Endodermal cell (in vitro differentiated cells): ENCODE results near the gene LAMTOR1. TPM values are rescaled to one million over a fixed set of nuclear protein-coding genes. Genes with fewer than 3 reads are reported as not detected.
A peak's percentile ranks its signal among the peaks of the same experiment; 100 is the strongest.

ENCODE experiments used
- DNase-seq: peaks from one replicate; pipeline ENCODE4 v3.0.0-alpha.2; 2017
- H3K27ac ChIP-seq: 2 replicates; pipeline ENCODE4 v1.5.1; 2013; ENCODE audit warnings: mild to moderate bottlenecking, low read depth, low read length, moderate library complexity
- H3K27me3 ChIP-seq: 2 replicates; pipeline ENCODE4 v1.6.1; 2013; ENCODE audit warnings: mild to moderate bottlenecking, low read length, moderate library complexity; ENCODE audit not compliant: insufficient read depth, control insufficient read depth, poor library complexity, severe bottlenecking
- H3K36me3 ChIP-seq: 2 replicates; pipeline ENCODE4 v1.7.0; 2013; ENCODE audit warnings: mild to moderate bottlenecking, low read length, moderate library complexity; ENCODE audit not compliant: control insufficient read depth, insufficient read depth
- H3K4me1 ChIP-seq: one replicate; pipeline ENCODE4 v1.7.0; 2013; ENCODE audit warnings: low read length; ENCODE audit not compliant: control insufficient read depth, insufficient read depth
- H3K4me3 ChIP-seq: 2 replicates; pipeline ENCODE4 v1.5.1; 2013; ENCODE audit warnings: mild to moderate bottlenecking, low read length, moderate library complexity
- H3K9ac ChIP-seq: 2 replicates; pipeline ENCODE4 v1.6.1; 2013; ENCODE audit warnings: mild to moderate bottlenecking, low read length, moderate library complexity; ENCODE audit not compliant: poor library complexity, severe bottlenecking; ENCODE audit errors: extremely low read depth
- H3K9me3 ChIP-seq: 2 replicates; pipeline ENCODE4 v1.6.1; 2013; ENCODE audit warnings: mild to moderate bottlenecking, low read length, moderate library complexity; ENCODE audit not compliant: control insufficient read depth
- H3K27ac Mint-ChIP-seq: 2 replicates; pipeline ENCODE4 v1.8.0; 2020; ENCODE audit warnings: mixed read lengths
- H3K27me3 Mint-ChIP-seq: 2 replicates; pipeline ENCODE4 v1.8.0; 2021; ENCODE audit warnings: mild to moderate bottlenecking, mixed read lengths; ENCODE audit not compliant: insufficient read depth
- H3K36me3 Mint-ChIP-seq: 2 replicates; pipeline ENCODE4 v1.8.0; 2020; ENCODE audit warnings: low read depth, mixed read lengths
- H3K4me1 Mint-ChIP-seq: 2 replicates; pipeline ENCODE4 v1.8.0; 2020; ENCODE audit warnings: mixed read lengths
- H3K4me3 Mint-ChIP-seq: 2 replicates; pipeline ENCODE4 v1.8.0; 2020; ENCODE audit warnings: mild to moderate bottlenecking, moderate library complexity, mixed read lengths
- H3K9me3 Mint-ChIP-seq: 2 replicates; pipeline ENCODE4 v1.8.0; 2020; ENCODE audit warnings: mild to moderate bottlenecking, mixed read lengths
- WGBS, 2 experiments: methylation state at CpG; one replicate each; pipeline versions ENCODE4 v1.1.5 to v1.1.7; 2013; ENCODE audit warnings: missing lambda C conversion rate in 2 of 2, mixed read lengths in 1 of 2; ENCODE audit not compliant: insufficient coverage in 1 of 2, insufficient read length in 1 of 2; 5-methylcytosine and 5-hydroxymethylcytosine counted together
- total RNA-seq, 2 donors: library from RNA; stranded (reverse); fragmentation: NEBNext Ultra II Directional in 1 of 2; extraction: Animal tissue kit (Norgen Biotek cat#: 25700) in 1 of 2; gene quantifications; 2 replicates in 1 of 2; 3 replicates in 1 of 2; pipeline ENCODE4 v1.2.1, GENCODE V29; 2021
- TF ChIP-seq, protein P1 (sequence below): fragments of 200-600 bp; sonication (generic); conservative IDR thresholded peaks from 2 replicates; pipeline ENCODE4 v1.5.0; 2021; ENCODE audit warnings: antibody characterized with exemption, mild to moderate bottlenecking

Gene LAMTOR1
- total RNA-seq, 2 donors from 2014 or later, result 92.0 to 104 TPM

DNA sequence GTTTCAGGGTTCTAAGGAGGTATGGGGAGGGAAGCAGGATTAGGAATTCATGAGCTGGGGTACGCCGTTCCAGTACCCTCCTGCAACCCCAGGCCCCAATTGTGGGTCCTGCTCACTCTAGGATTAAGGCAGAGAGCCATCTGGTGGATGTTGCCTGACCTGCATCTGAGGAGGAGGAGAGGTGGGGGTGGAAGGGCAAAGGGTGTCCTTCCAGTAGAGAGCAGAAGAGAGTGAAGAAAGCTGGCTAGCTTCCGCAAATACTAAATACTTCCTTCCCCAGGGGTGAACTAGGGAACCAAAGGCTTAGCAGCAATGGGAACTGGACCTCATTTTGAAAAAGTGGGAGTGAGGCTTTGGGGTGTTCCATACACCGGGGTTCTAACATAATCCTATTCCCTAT is 11.8 kb downstream of the LAMTOR1 start:
- no peak overlapping the region for H3K4me3 ChIP-seq
- H3K27me3 ChIP-seq, result no peaks in the 10 kb centered on the region
- no peaks in the 10 kb centered on the region for H3K9me3 ChIP-seq
- Mint-ChIP-seq H3K4me3 (no peak overlapping the region), H3K27me3 (no peaks in the 10 kb centered on the region), H3K4me1 (peaks cover 39% of the 10 kb centered on the region), H3K27ac (peak overlapping the region; percentile 71), H3K9me3 (no peaks in the 10 kb centered on the region), H3K36me3 (peaks cover 14% of the 10 kb centered on the region)
- peak; percentile 95 for DNase-seq
- peaks cover 12% of the 10 kb centered on the region for H3K36me3 ChIP-seq
- 67 to 78% methylated on average over 2 to 3 of the region's 4 CpGs for WGBS, 2 experiments
- peaks cover 28% of the 10 kb centered on the region for H3K4me1 ChIP-seq
- TF ChIP-seq, protein P1, sequence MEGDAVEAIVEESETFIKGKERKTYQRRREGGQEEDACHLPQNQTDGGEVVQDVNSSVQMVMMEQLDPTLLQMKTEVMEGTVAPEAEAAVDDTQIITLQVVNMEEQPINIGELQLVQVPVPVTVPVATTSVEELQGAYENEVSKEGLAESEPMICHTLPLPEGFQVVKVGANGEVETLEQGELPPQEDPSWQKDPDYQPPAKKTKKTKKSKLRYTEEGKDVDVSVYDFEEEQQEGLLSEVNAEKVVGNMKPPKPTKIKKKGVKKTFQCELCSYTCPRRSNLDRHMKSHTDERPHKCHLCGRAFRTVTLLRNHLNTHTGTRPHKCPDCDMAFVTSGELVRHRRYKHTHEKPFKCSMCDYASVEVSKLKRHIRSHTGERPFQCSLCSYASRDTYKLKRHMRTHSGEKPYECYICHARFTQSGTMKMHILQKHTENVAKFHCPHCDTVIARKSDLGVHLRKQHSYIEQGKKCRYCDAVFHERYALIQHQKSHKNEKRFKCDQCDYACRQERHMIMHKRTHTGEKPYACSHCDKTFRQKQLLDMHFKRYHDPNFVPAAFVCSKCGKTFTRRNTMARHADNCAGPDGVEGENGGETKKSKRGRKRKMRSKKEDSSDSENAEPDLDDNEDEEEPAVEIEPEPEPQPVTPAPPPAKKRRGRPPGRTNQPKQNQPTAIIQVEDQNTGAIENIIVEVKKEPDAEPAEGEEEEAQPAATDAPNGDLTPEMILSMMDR, result peak; percentile 93
- H3K27ac ChIP-seq, result no peak overlapping the region
- no peak overlapping the region for H3K9ac ChIP-seq

DNA sequence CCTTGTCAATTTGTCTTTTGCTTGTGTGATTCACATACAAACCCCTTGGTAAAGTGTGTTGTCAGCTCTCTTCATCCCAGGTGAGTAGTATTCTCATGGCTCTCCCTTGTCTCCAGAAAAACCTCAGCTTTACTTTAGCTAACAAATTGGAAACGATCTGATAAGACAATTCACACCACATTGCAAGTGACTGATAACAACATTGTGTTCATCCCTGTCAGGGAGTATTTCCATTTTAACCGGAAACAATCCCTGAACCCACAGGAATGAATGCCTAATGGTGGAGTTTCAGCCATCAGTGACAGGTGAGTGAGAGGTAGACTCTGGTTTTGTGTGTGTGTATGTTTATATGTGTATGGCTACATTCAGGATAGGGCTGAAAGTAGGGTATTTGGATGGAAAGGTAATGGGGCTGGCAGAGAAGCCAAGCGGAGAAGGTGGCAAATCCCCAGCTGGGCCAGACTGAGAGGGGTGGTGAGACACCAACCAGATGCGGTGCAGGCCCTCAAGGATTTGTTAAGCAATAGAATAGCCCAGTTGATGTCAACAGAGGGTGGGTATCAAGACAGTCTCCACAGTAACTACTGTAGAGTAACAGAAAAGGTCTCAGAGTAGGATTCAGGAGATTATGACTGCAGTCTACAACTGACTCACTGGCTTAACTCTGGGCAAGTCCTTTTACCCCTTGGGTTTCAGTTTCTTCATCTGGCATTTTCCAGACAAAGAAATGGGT is 14.9 kb downstream of the LAMTOR1 start:
- no peak overlapping the region for H3K27ac ChIP-seq
- peaks cover 28% of the 10 kb centered on the region for H3K4me1 ChIP-seq
- Mint-ChIP-seq H3K27ac (peak overlapping the region; percentile 79), H3K27me3 (no peaks in the 10 kb centered on the region), H3K4me1 (peaks cover 43% of the 10 kb centered on the region), H3K9me3 (no peaks in the 10 kb centered on the region), H3K36me3 (peaks cover 2% of the 10 kb centered on the region), H3K4me3 (no peak overlapping the region)
- H3K9me3 ChIP-seq, result no peaks in the 10 kb centered on the region
- TF ChIP-seq, protein P1, result no peak
- H3K4me3 ChIP-seq, result peak overlapping the region; percentile 0
- peak overlapping the region; percentile 5 for H3K9ac ChIP-seq
- DNase-seq, result peak; percentile 64
- H3K27me3 ChIP-seq, result no peaks in the 10 kb centered on the region
- 66 to 73% methylated on average over 4 of the region's 4 CpGs for WGBS, 2 experiments
- H3K36me3 ChIP-seq, result peaks cover 10% of the 10 kb centered on the region

DNA sequence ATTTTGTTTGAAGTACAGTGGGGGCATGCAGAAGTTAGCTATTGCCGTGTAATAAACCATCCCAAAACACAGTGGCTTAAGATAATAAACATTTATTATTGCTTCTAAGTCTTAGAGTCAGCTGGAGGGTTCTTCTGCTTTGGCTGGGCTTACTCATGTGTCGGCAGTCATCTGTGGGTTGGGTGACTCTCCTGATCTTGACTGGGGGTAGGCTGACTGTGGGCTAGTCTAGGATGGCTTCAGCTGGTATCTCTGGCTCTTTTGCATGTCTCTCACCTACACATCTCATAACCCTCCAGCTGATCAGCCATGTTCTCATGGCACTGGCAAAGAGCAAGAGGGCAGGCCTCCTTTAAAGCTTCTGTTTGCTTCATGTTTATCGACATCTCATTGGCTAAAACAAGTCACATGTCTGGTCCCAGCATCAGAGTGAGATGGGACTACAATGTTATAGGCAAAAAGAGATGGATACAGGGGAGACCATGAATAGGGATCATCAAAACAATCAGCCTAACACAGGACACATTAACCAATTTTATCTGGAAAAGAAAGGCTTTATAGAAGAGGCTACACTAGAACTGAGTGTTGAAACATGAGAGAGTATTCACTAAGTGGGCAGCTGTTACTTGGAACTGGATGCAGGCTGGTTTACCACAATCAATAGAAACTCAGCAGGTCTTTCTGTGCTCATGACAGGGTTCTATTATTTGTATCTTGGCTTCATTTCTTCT is 17.3 kb downstream of the LAMTOR1 start:
- H3K36me3 Mint-ChIP-seq, result peaks cover 2% of the 10 kb centered on the region
- DNase-seq, result no peak
- H3K4me1 Mint-ChIP-seq, result peaks cover 32% of the 10 kb centered on the region
- peak overlapping the region; percentile 13 for H3K27ac ChIP-seq
- peaks cover 10% of the 10 kb centered on the region for H3K36me3 ChIP-seq
- TF ChIP-seq, protein P1, result no peak
- no peak overlapping the region for H3K27ac Mint-ChIP-seq
- H3K4me3 Mint-ChIP-seq, result no peak overlapping the region
- no peaks in the 10 kb centered on the region for H3K9me3 ChIP-seq
- no peaks in the 10 kb centered on the region for H3K27me3 ChIP-seq
- no peak overlapping the region for H3K4me3 ChIP-seq
- no peaks in the 10 kb centered on the region for H3K27me3 Mint-ChIP-seq
- H3K4me1 ChIP-seq, result peaks cover 21% of the 10 kb centered on the region
- H3K9ac ChIP-seq, result no peak overlapping the region
- WGBS, 2 experiments, result 83 to 96% methylated on average over 1 to 2 of the region's 3 CpGs
- no peaks in the 10 kb centered on the region for H3K9me3 Mint-ChIP-seq
